MCF 10A (cell line): ENCODE results near the gene FAAH2. TPM values are rescaled to one million over a fixed set of nuclear protein-coding genes. Genes with fewer than 3 reads are reported as not detected.
"Not testable (repeated sequence)": the region's sequence is repeated elsewhere in the genome, so short reads cannot be mapped to it uniquely, and the experiment has no call there.

Source experiments
- BruUV-seq: library from RNA; stranded (reverse); fragments of 400-500 nt; replicated peaks from 2 replicates; lab custom pipeline; 2021; lab: Mats Ljungman, UMichigan
- CTCF ChIA-PET: fragments of 300-600 bp; sonication (Branson Sonifier 250); formaldehyde crosslinking; extraction: SDS; loops from one replicate; lab custom pipeline; 2021; ENCODE audit warnings: antibody characterized with exemption, inconsistent platforms; lab: Yijun Ruan, JAX
- POLR2A ChIA-PET: fragments of 300-600, 350-650 bp; sonication (Branson Sonifier 250); formaldehyde crosslinking; extraction: SDS; loops from one replicate; lab custom pipeline; 2020; ENCODE audit warnings: antibody characterized with exemption, inconsistent platforms; lab: Yijun Ruan, JAX
- DNase-seq: peaks from one replicate; pipeline ENCODE4 v3.0.0-alpha.2; 2018; ENCODE audit not compliant: unreplicated experiment
- H3K27ac Mint-ChIP-seq: one replicate; pipeline ENCODE4 v1.8.0; 2022; ENCODE audit warnings: mild to moderate bottlenecking, low read depth, mixed read lengths; ENCODE audit not compliant: unreplicated experiment
- H3K27me3 Mint-ChIP-seq: one replicate; pipeline ENCODE4 v1.8.0; 2022; ENCODE audit warnings: mixed read lengths; ENCODE audit not compliant: insufficient read depth, unreplicated experiment
- H3K36me3 Mint-ChIP-seq: one replicate; pipeline ENCODE4 v1.8.0; 2022; ENCODE audit warnings: mild to moderate bottlenecking, moderate library complexity, mixed read lengths; ENCODE audit not compliant: insufficient read depth, unreplicated experiment
- H3K4me1 Mint-ChIP-seq: one replicate; pipeline ENCODE4 v1.8.0; 2022; ENCODE audit warnings: mixed read lengths; ENCODE audit not compliant: insufficient read depth, unreplicated experiment
- H3K4me3 Mint-ChIP-seq: one replicate; pipeline ENCODE4 v1.8.0; 2022; ENCODE audit warnings: mild to moderate bottlenecking, moderate library complexity, mixed read lengths; ENCODE audit not compliant: unreplicated experiment
- H3K9me3 Mint-ChIP-seq: one replicate; pipeline ENCODE4 v1.8.0; 2022; ENCODE audit warnings: mixed read lengths; ENCODE audit not compliant: unreplicated experiment
- intact Hi-C: fragments of 100-400 bp; cut with micrococcal nuclease; formaldehyde crosslinking; loops from 2 replicates; pipeline ENCODE4 v1.14.1; 2022
- total RNA-seq: library from RNA; stranded (reverse); gene quantifications from 2 replicates; pipeline ENCODE4 v1.2.3, GENCODE V29; 2022
- TF ChIP-seq, protein P1 (sequence below): fragments of 200-600 bp; IDR thresholded peaks from one replicate; pipeline ENCODE4 v1.8.0; 2022; ENCODE audit warnings: antibody characterized with exemption, mild to moderate bottlenecking; ENCODE audit not compliant: unreplicated experiment

The FAAH2 gene
- total RNA-seq, 1 experiment from 2014 or later: 3.1 TPM

DNA sequence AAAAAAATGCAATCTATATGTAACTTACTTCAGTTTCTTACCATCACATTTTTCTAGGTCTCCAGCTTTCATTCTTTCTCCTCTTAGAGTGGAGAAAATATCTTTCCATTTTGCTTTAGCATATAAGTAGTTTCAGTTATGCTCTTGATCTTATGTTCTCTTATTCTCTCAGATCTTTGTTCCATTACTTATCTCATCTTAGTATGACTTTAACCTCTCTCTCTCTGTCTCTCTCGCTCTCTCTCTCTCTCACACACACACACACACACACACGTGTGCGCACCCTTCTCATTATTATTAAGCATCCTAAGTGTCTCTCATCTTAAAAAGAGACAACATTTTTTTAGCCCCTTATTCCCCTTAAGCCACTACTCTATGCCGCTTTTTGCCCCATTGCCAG lies 92.8 kb downstream of the FAAH2 start:
- DNase-seq: no peak
- Mint-ChIP-seq H3K4me3 (no peak overlapping the region), H3K36me3 (peaks cover 10% of the 10 kb centered on the region), H3K27me3 (peaks cover 22% of the 10 kb centered on the region), H3K4me1 (no peaks in the 10 kb centered on the region), H3K9me3 (peaks cover 14% of the 10 kb centered on the region), H3K27ac (no peak overlapping the region)
- TF ChIP-seq, protein P1, sequence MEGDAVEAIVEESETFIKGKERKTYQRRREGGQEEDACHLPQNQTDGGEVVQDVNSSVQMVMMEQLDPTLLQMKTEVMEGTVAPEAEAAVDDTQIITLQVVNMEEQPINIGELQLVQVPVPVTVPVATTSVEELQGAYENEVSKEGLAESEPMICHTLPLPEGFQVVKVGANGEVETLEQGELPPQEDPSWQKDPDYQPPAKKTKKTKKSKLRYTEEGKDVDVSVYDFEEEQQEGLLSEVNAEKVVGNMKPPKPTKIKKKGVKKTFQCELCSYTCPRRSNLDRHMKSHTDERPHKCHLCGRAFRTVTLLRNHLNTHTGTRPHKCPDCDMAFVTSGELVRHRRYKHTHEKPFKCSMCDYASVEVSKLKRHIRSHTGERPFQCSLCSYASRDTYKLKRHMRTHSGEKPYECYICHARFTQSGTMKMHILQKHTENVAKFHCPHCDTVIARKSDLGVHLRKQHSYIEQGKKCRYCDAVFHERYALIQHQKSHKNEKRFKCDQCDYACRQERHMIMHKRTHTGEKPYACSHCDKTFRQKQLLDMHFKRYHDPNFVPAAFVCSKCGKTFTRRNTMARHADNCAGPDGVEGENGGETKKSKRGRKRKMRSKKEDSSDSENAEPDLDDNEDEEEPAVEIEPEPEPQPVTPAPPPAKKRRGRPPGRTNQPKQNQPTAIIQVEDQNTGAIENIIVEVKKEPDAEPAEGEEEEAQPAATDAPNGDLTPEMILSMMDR: no peak
- ChIA-PET POLR2A (no interaction called here), CTCF (interaction anchor here (0.7 kb wide), 1 partner anchor 224 kb away, joined by 3 read pairs; no protein-coding TSS in a partner anchor)
- intact Hi-C loops: no loop called here
- no TSS peak for BruUV-seq

DNA sequence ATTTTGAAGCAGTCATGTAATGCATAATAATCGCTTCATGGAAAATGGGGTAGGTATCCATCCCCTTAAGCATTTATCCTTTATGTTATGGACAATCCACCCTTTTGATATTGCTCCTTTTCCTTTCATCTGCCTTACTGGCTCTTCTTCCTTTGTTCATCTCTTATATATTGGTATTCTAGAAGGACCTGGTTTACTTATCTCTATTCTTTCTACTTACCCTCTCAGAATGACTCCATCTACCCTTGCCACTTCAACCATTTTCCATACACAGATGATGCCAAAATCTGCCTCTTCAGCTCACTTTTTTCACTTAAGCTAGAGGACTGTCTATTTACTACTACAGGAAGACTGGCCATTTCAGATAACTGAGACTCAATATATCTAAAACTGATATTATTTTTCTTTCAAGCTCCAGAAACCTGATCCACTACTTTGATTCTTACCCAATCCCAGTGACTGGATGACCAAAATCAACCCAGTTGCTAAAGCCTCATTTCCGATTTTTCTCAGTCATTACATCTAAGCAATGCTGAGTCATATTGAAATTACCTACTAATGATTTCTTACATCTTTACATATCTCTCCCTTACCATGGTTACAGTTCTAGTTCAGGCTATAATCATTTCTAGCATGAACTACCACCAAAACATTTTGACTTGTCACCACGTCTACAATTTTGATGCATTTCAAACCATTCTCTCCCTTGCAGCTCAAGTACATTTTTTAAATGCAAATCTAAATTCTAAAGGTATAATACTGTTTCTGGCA lies 93.7 kb downstream of the FAAH2 start:
- Mint-ChIP-seq H3K27ac (no peak overlapping the region), H3K4me1 (no peaks in the 10 kb centered on the region), H3K36me3 (peaks cover 10% of the 10 kb centered on the region), H3K9me3 (peaks cover 14% of the 10 kb centered on the region), H3K27me3 (peaks cover 22% of the 10 kb centered on the region), H3K4me3 (no peak overlapping the region)
- DNase-seq: no peak
- ChIA-PET CTCF (no interaction called here), POLR2A (no interaction called here)
- TF ChIP-seq, protein P1: no peak
- BruUV-seq: no TSS peak
- intact Hi-C loops: no loop called here

DNA sequence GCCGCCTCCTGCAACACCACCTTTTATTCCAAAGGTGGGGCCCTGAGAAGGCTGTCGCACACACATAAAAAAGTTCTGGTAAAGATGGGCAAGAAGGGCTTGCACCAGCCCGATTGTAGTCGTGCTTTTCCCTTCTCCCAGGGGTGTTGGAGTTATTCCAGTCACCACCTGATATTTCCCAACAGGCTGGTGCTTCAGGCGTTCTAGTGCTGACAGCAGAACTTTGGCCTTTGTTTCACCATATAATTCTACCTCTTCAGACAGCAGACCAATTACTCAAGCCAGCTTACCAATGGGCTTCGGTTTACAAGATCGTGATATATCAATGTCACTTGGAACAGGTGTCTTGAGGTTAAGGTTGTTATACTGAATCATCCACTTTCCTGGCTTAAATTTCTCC lies 107.7 kb downstream of the FAAH2 start:
- H3K36me3 Mint-ChIP-seq, DNase-seq, H3K27me3 Mint-ChIP-seq, intact Hi-C loops, H3K4me1 Mint-ChIP-seq, H3K27ac Mint-ChIP-seq, H3K4me3 Mint-ChIP-seq, CTCF ChIA-PET, BruUV-seq, POLR2A ChIA-PET: not testable (repeated sequence)
- H3K9me3 Mint-ChIP-seq: peaks cover 15% of the 10 kb centered on the region

DNA sequence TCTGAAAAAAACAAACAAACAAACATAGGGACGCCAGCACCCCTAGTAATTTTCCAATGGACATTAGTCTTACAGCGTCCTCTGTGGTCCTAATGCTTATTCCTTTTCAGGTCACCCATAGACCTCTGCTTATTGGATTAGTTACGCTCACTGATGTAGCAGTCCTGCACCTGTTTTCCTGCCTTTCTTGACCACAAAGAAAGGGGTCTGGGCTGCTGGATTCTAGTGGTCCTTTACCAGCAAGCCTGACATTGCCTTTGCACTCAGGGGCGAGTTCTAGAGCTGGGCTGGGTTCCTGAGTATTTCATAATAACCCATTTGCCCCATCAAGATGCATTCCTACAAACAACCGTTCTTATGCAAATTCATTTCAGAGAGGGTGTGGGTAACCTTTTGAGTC lies 116.7 kb downstream of the FAAH2 start:
- intact Hi-C loops, POLR2A ChIA-PET, H3K4me3 Mint-ChIP-seq, BruUV-seq, H3K36me3 Mint-ChIP-seq, CTCF ChIA-PET, H3K27me3 Mint-ChIP-seq, H3K27ac Mint-ChIP-seq, DNase-seq, H3K4me1 Mint-ChIP-seq: not testable (repeated sequence)
- peaks cover 24% of the 10 kb centered on the region for H3K9me3 Mint-ChIP-seq

DNA sequence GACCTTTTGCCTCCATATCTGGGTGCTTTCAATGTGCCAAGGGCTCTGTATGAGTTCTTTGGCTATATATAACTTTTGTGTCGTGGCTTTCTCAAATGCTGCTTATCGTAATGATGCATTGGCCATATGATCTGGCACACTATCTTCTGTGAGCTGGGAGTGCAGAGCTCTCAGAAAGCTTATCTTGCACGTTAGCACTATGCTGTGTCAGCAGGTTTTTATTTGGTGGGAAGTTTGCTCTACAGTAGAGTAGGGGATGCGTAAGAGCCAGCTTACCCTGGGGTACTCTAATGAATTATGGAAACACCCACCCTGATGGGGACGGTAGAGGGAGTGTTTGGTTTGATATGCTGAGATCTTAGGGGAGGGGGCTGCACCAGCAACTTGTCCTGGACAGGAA lies 119.6 kb downstream of the FAAH2 start:
- H3K4me3 Mint-ChIP-seq: no peak overlapping the region
- CTCF ChIA-PET: no interaction called here
- intact Hi-C loops: no loop called here
- H3K4me1 Mint-ChIP-seq: no peaks in the 10 kb centered on the region
- peaks cover 24% of the 10 kb centered on the region for H3K9me3 Mint-ChIP-seq
- no peak for DNase-seq
- TF ChIP-seq, protein P1: no peak
- BruUV-seq: no TSS peak
- no peak overlapping the region for H3K27ac Mint-ChIP-seq
- POLR2A ChIA-PET: no interaction called here
- no peaks in the 10 kb centered on the region for H3K27me3 Mint-ChIP-seq
- no peaks in the 10 kb centered on the region for H3K36me3 Mint-ChIP-seq
